HG03108 (cell line): ENCODE results near the gene FOLR2.
A peak's percentile ranks its signal among the peaks of the same experiment; 100 is the strongest.
"Not testable (repeated sequence)": the region's sequence is repeated elsewhere in the genome, so short reads cannot be mapped to it uniquely, and the experiment has no call there.

Experiments
- ATAC-seq: cut with Tn5 transposase; IDR thresholded peaks from one replicate; pipeline ENCODE4 v1.9.1; 2021; ENCODE audit warnings: moderate library complexity; ENCODE audit not compliant: unreplicated experiment

Gene FOLR2

DNA sequence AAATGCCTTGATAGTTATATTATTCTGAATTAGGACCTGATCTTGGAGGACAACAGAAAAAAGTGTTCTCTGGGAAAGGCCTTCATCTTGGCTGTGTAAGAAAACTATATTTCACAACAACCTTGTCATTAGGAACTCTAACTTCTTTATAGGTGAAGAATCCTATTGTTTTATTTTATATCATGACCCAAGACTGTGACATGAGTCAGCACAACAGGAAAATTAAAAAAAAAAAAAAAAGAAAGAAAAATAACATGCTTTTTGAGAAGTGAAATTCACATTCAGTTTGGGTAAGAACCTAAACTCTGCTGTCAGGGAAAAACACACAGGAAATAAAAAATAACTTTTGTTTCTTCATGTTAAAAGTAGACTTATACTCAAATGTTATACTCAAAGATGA lies 11.7 kb upstream of the FOLR2 start:
- no peak for ATAC-seq

DNA sequence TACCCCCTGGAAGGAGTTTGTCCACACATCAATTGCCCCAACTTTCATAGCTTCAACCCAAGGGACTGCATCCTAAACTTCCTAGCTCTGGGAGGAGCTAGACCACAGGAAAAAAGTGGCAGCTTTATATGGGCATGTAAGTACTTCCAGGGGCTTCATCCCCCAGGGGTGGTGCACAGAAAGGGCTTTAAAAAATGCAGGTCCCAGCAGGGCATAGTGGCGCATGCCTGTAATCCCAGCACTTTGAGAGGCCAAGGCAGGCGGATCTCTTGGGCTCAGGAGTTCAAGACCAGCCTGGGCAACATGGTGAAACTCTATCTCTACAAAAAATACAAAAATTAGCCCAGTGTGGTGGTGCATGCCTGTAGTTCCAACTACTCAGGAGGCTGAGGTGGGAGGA lies 9.8 kb upstream of the FOLR2 start:
- not testable (repeated sequence) for ATAC-seq

DNA sequence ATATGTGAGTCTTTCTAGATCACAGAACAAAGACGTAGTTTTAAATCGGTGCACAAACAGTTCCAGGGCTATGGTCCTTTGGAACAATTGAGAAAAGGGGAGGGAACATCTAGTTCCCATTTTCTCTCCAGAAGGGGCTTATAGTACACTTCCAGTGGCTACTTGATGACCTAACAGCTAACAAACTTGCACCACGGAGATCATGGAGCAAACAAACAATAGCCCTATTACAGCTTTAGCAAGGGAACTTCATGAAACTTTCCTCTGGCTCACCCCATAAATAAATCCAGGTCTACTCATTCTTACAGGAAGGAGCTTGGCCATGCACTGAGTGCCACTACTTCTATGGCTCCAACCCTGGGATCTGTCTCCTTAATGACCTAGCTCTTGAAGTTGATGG lies 8.3 kb upstream of the FOLR2 start:
- ATAC-seq = no peak

DNA sequence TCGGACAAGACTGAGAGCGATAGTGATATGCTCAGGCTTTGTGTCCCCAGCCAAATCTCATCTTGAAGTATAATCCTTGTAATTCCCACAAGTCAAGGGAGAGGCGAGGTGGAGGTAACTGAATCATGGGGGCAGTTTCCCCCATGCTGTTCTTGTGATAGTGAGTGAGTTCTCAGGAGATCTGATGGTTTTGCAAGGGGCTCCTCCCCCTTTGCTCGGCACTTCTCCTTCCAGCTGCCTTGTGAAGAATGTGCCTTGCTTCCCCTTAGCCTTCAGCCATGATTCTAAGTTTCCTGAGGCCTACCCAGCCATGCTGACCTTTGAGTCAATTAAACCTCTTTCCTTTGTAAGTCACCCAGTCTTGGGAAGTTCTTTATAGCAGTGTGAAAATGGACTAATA lies 7.5 kb upstream of the FOLR2 start:
- no peak for ATAC-seq

DNA sequence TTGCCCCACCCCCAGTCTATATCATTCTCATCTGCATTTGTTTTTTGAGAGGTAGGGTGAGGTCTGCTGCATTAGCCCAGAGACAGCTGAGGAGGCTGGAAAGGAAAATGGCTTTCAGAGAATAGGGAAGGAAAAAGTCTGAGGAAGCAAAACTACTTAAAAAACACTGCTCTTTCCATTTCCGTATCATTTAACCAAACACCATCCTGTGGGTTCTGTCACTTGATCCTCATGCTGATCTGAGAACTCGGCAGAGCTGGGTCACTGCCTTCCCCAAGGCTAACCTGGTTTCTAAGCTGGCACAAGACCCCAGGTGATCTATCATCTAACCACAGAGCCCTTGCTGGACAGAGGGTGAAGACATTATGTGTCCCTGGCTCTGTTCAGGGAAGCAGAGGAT lies 1.2 kb downstream of the FOLR2 start:
- ATAC-seq = no peak

DNA sequence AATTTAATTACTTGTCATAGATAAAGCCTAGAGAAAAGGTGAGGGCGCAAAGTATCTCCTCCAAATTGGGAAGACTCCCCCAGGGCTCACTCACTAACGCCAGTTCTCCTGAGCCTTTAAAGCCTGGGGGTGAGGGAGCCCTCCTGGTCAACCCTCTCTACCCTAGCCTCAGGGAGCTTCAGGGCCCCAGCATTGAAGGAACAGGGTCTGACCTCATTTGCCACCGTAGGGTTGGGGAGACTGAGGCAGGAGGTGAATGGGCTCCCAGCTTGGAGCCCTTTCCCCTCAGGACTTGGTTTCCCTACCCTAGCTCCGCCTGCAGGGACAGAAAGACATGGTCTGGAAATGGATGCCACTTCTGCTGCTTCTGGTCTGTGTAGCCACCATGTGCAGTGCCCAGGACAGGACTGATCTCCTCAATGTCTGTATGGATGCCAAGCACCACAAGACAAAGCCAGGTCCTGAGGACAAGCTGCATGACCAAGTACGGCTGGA lies 1.7 kb downstream of the FOLR2 start:
- ATAC-seq = no peak

DNA sequence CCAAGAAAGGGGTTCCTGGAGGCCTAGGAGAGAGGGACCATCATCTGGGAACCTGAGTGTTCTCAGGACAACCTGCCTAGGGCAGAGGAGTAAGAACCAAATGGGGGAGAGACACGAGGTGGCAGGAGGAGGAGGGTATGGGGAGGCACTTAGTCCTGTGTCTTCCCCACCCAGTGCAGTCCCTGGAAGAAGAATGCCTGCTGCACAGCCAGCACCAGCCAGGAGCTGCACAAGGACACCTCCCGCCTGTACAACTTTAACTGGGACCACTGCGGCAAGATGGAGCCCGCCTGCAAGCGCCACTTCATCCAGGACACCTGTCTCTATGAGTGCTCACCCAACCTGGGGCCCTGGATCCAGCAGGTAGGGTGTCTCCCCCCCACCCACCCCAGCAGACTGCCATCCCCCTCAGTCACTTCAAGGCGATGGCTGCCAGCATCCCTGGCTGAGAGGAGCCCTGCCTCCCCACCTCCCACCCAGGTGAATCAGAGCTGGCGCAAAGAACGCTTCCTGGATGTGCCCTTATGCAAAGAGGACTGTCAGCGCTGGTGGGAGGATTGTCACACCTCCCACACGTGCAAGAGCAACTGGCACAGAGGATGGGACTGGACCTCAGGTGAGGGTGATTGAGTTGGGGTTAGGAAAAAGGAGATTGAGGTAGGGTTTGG lies 4.2 kb downstream of the FOLR2 start:
- no peak for ATAC-seq

DNA sequence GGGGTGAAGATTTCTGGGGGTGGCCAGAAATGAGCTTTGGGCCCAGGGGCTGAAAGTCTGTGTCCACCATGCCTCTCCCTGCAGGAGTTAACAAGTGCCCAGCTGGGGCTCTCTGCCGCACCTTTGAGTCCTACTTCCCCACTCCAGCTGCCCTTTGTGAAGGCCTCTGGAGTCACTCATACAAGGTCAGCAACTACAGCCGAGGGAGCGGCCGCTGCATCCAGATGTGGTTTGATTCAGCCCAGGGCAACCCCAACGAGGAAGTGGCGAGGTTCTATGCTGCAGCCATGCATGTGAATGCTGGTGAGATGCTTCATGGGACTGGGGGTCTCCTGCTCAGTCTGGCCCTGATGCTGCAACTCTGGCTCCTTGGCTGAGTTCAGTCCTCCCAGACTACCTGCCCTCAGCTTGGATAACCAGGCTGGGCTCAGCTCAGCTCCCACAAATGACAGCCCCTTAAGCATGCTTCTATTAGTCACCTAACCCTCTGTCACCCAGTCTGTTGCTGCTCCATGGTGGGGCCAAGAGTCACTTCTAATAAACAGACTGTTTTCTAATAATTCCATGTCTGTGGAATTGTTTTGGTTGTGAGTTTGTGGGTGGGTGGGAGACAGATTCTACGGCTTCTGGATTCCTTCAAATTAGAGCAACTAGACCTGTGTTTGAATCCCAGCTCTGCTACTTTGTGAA lies 4.9 kb downstream of the FOLR2 start:
- no peak for ATAC-seq

DNA sequence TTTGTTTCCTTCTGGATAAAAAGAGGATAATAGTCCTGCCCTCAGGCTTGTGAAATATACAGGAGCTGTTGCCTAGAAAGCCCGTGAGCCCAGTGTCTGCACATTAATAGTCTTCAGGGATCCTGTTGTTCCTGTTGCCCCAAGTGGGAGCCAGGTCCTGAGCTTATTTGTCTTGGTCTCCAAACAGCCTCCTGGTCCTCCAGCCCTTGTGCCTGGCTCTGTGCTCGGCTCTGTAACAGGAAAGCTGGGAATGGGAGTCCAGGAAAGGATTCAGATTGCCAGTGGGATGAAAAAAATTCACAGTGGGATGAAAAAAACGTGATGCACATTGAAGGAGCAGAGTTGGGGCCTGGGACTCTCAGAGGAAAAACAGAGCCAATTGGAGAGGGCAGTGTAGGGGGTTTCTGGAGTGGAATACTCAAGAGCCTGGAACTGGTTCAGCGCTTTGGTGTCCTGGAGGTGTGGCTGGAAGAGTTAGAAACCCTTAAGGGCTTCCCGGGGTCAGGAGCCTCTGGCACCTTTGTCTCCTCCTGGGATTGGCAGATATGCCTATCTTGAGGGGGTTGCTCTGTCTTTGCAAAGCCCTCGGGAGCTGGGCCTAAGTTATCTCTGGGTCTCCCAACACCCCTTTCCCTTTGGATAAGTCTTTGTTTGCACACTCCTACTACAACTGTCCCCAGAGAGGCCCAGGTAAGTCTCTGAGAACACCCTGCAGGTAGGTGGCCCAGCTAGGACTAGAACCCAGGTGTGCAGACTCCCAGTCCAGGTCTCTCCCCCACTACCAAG lies 5.7 kb downstream of the FOLR2 start:
- ATAC-seq = no peak

DNA sequence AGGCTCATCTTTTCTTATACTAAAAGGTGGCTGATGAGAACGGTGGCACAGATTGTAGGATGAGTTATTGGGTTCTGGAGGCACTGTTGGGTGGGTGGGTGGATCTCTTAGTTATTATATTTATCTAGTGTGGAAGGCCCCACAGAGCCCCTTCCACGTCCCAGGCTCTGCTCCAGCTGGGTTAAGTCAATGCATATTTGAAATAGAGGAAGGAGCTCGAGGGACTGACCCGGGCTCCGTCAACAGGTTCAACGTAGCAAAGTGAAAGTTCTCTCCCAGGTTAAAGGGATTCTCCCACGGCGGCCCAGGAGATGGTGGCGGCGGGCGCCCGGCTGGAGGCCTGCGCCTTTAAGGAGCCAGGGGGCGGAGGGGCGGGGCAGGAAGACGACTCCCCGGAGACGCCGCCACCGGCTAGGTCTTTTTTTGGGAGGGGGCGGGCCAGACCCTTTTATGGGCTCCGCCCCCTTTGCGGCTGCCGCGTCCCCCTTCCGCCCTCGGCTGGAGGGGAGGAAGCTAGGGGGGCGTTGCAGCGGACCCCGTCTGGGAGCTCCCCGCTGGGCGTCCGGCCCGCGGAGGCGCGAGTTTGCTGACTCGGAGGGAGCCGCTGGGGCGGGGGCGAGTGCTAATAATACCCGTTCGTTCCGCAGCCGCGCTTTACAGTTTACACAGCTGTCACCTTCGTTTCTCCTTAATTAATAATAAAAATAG lies 6.5 kb downstream of the FOLR2 start:
- peak; percentile 71 for ATAC-seq

DNA sequence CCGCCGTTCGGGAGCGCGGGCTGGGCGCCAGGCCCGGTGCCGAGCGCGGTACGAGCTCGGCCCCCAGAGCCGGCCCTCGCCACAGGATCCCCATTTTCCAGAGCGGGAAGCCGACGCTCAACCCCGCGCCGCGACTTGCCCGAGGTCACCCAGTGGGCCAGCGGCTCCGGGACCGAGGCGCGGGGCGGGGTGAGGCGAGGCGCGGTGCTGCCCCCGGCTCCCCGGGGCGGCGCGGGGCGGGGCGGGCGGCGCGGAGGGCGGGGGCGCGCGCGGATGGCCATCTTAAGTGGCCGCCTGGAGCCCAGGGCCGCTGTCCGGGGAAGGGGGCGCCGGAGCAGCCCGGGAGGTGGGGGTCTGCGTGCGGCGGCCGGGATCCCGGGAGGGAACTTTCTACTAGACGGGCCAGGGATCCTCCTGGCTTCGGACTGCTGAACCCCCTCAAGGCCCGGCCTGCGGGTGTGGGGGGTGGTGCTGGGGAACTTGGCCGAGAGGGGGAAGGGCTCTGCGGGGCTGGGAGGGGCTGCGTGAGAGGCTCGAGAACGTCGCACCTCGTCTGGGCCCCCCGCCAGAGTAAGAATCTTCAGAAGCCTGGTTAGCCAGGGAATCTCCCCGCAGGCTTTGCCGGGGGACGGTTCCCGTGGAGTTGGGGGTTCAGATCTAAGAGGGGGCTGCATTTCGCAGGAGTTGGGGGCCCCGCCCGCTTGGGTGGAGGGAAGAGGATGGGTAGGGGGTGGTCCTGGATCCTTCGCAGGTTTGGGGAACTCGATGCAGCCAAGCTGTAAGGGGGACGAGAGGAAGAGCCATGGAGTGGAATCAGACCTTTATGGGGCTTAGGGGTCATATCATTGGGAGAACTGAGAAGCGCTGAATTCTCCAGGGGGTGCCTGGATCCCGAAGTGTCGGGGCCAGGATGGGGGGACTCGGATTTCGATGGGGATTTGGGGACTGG lies 7.3 kb downstream of the FOLR2 start:
- ATAC-seq = peak; percentile 50

DNA sequence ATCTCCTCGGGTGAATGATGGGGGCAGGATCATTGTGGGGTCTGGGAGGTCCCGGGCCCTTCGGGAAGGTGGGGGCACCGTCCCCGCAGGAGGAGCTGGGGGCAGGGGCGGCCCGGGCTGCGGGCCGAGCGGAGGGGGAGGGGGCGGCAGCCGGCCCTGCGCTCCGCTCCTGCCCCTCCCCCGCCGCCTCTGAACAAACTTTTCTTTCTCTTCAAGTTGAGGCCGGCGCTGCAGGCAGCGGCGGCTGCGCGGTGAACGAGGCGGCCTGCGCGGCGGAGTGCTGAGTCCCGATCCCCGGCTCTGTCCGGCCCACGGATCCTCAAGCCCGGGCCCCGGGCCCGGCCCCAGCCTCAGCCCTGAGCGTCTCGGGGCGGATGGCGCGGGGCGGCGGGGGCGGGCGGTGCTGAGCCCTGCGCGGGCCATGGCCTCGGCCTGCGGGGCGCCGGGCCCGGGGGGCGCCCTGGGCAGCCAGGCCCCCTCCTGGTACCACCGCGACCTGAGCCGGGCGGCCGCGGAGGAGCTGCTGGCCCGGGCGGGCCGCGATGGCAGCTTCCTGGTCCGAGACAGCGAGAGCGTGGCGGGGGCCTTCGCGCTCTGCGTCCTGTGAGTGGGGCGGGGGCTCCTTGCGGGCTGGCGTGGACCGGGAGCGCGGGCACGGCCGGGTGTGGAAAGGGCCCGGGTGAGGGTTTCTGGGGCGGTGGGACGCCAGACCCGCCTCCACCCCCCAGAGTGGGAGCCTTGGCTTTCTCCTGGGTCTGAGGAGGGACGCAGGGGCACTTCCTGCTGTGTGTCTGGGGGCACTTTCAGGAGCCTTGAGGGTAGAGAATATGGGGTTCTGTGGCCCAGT lies 8.2 kb downstream of the FOLR2 start, which contains the start of gene INPPL1:
Gene INPPL1 (plus strand): TSS at position 204 of the 847 bp plus-strand sequence. CDS start 218 bp downstream, at position 422.
- no peak for ATAC-seq

DNA sequence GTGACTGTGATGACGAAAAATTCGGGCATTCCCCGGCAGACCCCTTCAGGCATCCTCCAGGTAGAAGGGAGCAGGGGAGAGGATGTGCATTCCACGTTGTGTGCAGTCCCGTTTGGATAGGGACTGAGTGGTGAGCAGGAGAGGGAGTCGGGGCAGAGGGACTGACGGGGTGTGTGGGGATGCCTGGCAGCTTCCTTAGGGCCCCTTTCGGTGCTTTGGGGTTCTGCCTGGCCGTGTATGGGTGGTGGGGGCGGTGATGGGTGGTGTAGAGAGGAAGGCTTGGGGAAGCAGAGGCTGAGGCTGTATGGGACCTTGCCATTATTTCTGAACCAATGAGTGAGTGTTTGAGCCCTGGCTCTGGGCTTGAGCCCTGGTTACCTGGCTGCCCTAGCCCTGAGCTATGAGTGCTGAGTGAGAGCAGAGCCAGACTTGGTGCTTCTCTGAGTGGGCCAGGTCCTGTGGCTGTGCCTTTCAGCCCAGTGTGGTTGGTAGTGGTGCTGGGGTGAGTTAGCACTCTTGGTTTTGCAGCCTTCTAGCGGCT lies 8.9 kb downstream of the FOLR2 start:
- ATAC-seq = no peak

DNA sequence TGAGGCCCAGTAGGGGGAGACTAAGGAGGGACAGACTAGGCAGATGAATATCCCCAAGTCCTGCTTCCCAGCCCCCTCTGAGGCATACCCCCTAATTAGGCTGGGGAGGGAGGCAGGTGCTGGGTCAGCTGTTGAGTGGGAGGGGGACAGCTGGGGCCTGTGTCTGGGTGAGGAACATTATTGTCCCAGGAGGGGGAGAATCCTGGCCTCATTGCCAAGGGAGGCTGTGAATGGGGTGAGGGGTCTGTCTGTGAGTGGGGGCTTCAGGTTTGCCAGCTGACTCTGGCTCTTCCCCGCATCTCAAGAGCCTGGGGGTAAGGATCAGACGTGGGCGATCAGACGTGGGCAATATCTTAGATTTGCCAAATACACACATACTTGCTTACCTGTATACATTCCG lies 10.1 kb downstream of the FOLR2 start:
- ATAC-seq = no peak

DNA sequence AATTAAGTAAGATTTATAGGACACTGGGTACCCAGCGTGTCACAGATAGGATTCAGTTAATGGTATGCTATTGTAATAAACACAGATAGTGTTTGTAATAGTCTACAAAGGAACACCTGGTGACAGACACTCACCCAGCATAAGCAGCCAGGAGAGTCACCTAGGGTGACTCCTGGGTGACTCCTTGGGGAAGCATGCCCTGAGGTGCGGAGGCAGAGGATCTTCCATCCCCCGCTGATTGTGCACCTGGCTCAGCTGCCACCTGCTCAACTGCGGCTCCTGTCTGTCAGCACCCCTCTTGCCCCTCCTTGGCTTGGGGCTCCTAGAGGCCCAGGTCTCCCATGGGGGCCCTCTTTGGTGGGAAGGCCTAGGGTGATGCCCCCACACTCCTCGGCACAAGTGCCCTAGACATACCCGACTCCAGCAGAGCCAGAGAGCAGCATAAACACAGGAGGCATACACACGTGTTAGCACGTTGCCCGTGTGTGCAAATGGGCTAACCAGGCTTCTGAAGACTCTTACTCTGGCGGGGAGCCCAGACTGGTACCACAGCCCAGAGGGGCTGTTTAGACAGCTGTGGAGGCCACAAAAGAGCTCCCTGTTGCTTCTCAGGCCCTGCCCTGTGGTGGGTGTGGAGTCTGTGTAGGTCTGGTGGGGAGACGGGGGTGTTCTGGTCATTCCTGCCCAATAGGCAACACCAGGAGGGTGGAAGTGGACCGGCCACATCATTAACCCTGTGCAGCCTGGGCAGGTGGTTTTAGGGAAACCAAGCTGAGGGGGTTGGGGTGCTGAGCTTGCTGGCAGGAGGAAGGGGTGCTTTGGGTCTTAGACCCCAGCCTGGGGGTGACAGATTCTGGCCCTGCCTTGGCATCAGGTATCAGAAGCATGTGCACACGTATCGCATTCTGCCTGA lies 11.0 kb downstream of the FOLR2 start:
- no peak for ATAC-seq

DNA sequence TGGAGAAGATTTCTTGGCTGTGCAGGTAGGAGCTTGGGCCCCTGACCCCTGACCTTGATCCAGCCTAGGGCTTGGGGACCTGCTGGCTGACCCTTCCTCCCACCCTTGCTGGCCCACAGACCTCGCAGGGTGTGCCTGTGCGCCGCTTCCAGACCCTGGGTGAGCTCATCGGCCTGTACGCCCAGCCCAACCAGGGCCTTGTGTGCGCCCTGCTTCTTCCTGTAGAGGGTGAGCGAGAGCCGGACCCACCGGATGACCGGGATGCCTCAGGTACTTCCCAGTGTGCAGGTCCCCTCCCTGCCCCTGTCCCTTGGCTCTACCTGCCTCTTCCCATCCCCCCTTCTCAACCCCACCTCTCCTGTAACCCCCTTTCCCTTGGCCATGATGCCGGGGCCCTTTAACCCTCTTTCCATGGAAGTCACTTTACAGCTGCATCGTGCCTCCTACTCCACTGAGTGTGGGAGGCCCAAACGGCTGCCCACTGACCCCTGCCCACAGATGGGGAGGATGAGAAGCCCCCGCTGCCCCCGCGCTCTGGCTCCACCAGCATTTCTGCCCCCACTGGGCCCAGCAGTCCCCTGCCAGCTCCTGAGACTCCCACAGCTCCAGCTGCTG lies 11.7 kb downstream of the FOLR2 start:
- ATAC-seq = no peak

DNA sequence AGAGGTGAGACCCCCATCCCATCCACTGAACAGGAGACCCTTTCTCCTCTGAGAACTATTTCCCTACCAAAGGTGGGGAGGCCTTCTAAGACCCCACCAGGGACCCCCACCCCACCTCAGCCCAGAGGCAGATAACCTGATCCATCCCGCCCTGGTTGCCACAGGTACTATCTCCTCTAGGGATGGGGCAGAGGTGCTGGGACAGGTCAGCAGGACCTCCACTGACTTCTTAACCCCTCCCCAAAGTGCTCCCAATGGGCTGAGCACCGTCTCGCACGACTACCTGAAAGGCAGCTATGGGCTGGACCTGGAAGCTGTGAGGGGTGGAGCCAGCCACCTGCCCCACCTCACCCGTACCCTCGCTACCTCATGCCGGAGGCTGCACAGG lies 12.2 kb downstream of the FOLR2 start:
- ATAC-seq = no peak
